Spleen (tissue), 11 donors: Measurements from ENCODE around the gene VCL. TPM values are rescaled to one million over a fixed set of nuclear protein-coding genes. Genes with fewer than 3 reads are reported as not detected.

Source experiments
- DNase-seq: peaks from one replicate; pipeline ENCODE4 v3.0.0-alpha.2; 2020
- H3K27ac ChIP-seq, 8 donors: fragments of 200-600 bp; sonication (generic) in 7 of 8; 1 replicate in 4 of 8; 2 replicates in 4 of 8; pipeline versions ENCODE4 v1.5.0 to v1.8.0; 2016 to 2021; ENCODE audit warnings: inconsistent platforms in 4 of 8, mild to moderate bottlenecking in 4 of 8, moderate library complexity in 1 of 8
- H3K27me3 ChIP-seq, 7 donors: fragments of 200-600 bp; sonication (generic) in 6 of 7; replicated peaks in 1 of 7; 1 replicate in 4 of 7; 2 replicates in 3 of 7; pipeline versions ENCODE4 v1.5.0 to v1.8.0; 2016 to 2021; ENCODE audit warnings: inconsistent platforms in 3 of 7, mild to moderate bottlenecking in 1 of 7
- H3K36me3 ChIP-seq, 6 donors: fragments of 200-600 bp; sonication (generic) in 5 of 6; 1 replicate in 4 of 6; 2 replicates in 2 of 6; pipeline versions ENCODE4 v1.5.0 to v1.8.0; 2016 to 2021; ENCODE audit warnings: inconsistent platforms in 2 of 6
- H3K4me1 ChIP-seq, 6 donors: fragments of 200-600 bp; sonication (generic) in 5 of 6; 1 replicate in 3 of 6; 2 replicates in 3 of 6; pipeline versions ENCODE4 v1.5.0 to v1.8.0; 2016 to 2021; ENCODE audit warnings: inconsistent platforms in 3 of 6
- H3K4me3 ChIP-seq, 8 donors: fragments of 200-600 bp; sonication (generic) in 7 of 8; 1 replicate in 4 of 8; 2 replicates in 4 of 8; pipeline versions ENCODE4 v1.5.0 to v1.8.0; 2016 to 2021; ENCODE audit warnings: inconsistent platforms in 4 of 8, mild to moderate bottlenecking in 4 of 8, moderate library complexity in 2 of 8
- H3K9me3 ChIP-seq, 8 donors: fragments of 200-600 bp; sonication (generic) in 7 of 8; 1 replicate in 4 of 8; 2 replicates in 4 of 8; pipeline versions ENCODE4 v1.5.0 to v1.8.0; 2016 to 2021; ENCODE audit warnings: inconsistent platforms in 4 of 8
- POLR2A ChIP-seq, 3 donors: fragments of 450-650 bp; IDR thresholded peaks; one replicate each; pipeline ENCODE4 v1.5.1; 2017; ENCODE audit warnings: antibody characterized with exemption in 3 of 3, mild to moderate bottlenecking in 1 of 3
- POLR2AphosphoS5 ChIP-seq, 3 donors: sonication (generic); formaldehyde crosslinking; IDR thresholded peaks; one replicate each; pipeline ENCODE4 v1.5.1; 2017; ENCODE audit warnings: antibody characterized with exemption in 3 of 3
- WGBS, 5 donors: extraction: QIAGEN DNeasy Blood & Tissue Kit in 3 of 5; methylation state at CpG; one replicate each; pipeline versions ENCODE4 v1.1.5 to v1.1.7; 2013 to 2018; 5-methylcytosine and 5-hydroxymethylcytosine counted together
- intact Hi-C: fragments of 100-400 bp; cut with DNase I; formaldehyde crosslinking; loops from one replicate; pipeline ENCODE4 v1.15.0; 2023; ENCODE audit warnings: low total_unique reads
- polyA plus RNA-seq, 3 donors: library from polyadenylated mRNA; stranded (reverse); fragments of 200-250 nt; gene quantifications; one replicate each; pipeline ENCODE4 v1.2.1, GENCODE V29; 2013
- total RNA-seq, 7 donors: library from RNA; depleted of rRNA in 3 of 7; stranded (reverse); fragments of >200 nt in 3 of 7; fragmentation: NEBNext Ultra II Directional in 4 of 7; extraction: Animal tissue kit (Norgen Biotek cat#: 25700) in 4 of 7; gene quantifications; one replicate each; pipeline versions ENCODE4 v1.1.0 to v1.2.1, GENCODE V29; 2016 to 2021
- TF ChIP-seq, protein P1 (sequence below), 11 experiments: fragments of 200-600 bp in 7 of 11; fragments of 450-650 bp in 4 of 11; sonication (generic) in 4 of 11; IDR thresholded peaks in 8 of 11; conservative IDR thresholded peaks in 3 of 11; 1 replicate in 7 of 11; 2 replicates in 4 of 11; pipeline versions ENCODE4 v1.4.0 to v1.8.0; 2016 to 2021; ENCODE audit warnings: antibody characterized with exemption in 11 of 11, inconsistent platforms in 4 of 11, mild to moderate bottlenecking in 1 of 11
- donor health status: healthy with polysubstance abuse.
- donor health status: DM: no; HTN: no; CAD: no; lungs with moderate emphysema.
- donor health status: DM: no; HTN: no; CAD: no.
- donor health status: Bipolar disorder and iron deficiency.
- donor health status: healthy.
- donor health status: DM: no; HTN: no; CAD: no.
- donor health status: DM: yes; HTN: yes; CAD: no.

VCL gene
- total and polyA plus RNA-seq, 10 donors: 8.8 to 214 (median 77.6) TPM

DNA sequence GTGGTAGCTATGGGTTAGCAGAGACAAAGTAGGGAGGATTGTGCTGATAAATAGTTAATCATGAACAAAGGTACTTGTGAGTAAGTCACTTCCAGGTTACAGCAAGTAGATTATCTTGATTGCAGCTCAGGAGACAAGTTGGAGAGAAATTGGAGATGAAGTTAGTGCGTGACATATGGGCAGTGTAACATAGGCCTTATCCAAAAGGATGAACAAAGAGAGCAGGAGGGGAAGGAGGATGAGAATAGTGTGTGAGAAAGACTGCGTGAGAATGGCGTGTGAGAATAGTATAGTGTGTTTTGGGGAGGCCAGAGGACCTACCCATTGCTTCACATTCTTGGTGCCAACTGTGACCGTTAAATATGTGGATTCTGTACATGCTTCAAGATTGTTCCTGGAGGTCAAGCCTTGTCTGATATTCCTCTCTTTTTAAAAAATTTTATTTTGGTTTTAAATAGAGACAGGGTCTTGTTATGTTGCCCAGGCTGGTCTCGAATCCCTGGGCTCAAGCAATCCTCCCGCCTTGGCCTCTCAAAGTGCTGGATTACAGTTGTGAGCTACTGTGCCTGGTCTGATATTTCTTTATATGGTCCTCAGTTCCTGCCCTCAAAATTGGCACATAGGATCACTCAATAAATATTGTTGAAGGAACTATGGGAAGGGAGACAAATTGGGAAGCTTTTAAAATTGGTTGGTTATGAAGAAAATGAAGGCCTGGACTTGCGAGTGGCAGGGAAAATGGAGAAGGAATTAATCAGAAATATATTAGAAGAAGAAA is 3.2 kb downstream of the VCL start:
- Histone ChIP-seq H3K36me3 (peaks cover 0 to 12% (median 0%) of the 10 kb centered on the region in 6 donors), H3K27me3 (no peaks in the 10 kb centered on the region), H3K9me3 (no peaks in the 10 kb centered on the region), H3K4me3 (peak overlapping the region in 4 of 8 donors; percentile 82 to 94 (median 92)), H3K27ac (peak overlapping the region in 1 of 8 donors; percentile 3), H3K4me1 (peaks cover 11 to 78% (median 41%) of the 10 kb centered on the region in 6 donors)
- intact Hi-C loops: no loop called here
- TF ChIP-seq POLR2A (IDR thresholded peaks at IDR 0.05) (no peak), POLR2AphosphoS5 (IDR thresholded peaks at IDR 0.05) (no peak)
- TF ChIP-seq, protein P1, sequence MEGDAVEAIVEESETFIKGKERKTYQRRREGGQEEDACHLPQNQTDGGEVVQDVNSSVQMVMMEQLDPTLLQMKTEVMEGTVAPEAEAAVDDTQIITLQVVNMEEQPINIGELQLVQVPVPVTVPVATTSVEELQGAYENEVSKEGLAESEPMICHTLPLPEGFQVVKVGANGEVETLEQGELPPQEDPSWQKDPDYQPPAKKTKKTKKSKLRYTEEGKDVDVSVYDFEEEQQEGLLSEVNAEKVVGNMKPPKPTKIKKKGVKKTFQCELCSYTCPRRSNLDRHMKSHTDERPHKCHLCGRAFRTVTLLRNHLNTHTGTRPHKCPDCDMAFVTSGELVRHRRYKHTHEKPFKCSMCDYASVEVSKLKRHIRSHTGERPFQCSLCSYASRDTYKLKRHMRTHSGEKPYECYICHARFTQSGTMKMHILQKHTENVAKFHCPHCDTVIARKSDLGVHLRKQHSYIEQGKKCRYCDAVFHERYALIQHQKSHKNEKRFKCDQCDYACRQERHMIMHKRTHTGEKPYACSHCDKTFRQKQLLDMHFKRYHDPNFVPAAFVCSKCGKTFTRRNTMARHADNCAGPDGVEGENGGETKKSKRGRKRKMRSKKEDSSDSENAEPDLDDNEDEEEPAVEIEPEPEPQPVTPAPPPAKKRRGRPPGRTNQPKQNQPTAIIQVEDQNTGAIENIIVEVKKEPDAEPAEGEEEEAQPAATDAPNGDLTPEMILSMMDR (IDR thresholded peaks at IDR 0.05 in 8 of 11, conservative IDR thresholded peaks at IDR 0.05 in 3 of 11): no peak
- WGBS, 5 donors: 87 to 92% (median 92%) methylated on average over 7 of the region's 7 CpGs
- DNase-seq: no peak

DNA sequence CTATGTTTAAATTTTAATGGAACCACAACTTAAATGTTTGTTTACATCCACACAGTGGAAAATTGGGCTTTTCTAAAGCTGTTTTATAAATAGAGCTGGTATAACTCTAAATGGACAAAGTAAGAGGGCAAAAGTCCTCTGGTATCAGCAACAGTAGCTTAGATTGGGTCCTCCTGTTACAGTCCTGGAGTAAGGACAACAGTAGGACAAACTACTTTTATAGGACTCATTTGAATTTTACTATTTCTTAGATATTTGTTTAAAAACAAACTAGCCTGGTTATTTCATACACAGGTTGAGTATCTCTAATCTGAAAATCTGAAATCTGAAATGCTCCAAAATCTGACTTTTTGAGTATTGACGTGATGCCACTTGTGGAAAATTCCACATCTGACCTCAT is 8.4 kb downstream of the VCL start:
- intact Hi-C loops: no loop called here
- WGBS, 5 donors: 87 to 96% (median 90%) methylated on average over 1 of the region's 1 CpG
- no peak for DNase-seq
- Histone ChIP-seq H3K27ac (no peak overlapping the region), H3K36me3 (peaks cover 0 to 23% (median 0%) of the 10 kb centered on the region in 6 donors), H3K9me3 (no peaks in the 10 kb centered on the region), H3K4me3 (no peak overlapping the region), H3K4me1 (peaks cover 14 to 90% (median 45%) of the 10 kb centered on the region in 6 donors), H3K27me3 (no peaks in the 10 kb centered on the region)
- TF ChIP-seq POLR2A (IDR thresholded peaks at IDR 0.05) (no peak), POLR2AphosphoS5 (IDR thresholded peaks at IDR 0.05) (no peak)
- TF ChIP-seq, protein P1 (IDR thresholded peaks at IDR 0.05 in 8 of 11, conservative IDR thresholded peaks at IDR 0.05 in 3 of 11): no peak

DNA sequence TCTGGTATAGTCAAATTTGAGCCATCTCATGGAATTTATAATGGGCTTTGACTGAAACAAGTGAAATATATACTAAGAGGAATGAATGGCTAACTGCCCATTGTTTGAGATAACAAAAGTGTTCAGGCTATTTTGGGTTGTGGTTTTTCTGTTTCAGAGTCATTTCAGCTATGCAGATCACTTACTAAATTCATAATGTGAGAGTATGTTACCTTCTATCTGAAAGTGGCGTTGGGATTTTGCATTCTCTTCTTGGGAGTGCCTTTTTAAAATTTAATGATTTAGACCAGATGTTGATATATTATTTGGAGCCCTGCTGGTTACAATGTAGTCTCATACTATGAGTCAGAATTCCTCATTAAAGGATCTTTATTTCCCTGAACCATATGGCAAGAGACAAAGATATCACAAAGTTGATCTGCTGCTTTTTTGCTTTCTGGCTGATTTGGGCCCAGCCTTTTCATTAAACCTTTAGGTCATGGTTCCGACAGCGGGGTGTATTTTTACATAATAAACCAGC is 10.4 kb downstream of the VCL start:
- Histone ChIP-seq H3K4me3 (no peak overlapping the region), H3K4me1 (peaks cover 14 to 90% (median 56%) of the 10 kb centered on the region in 6 donors), H3K27me3 (no peaks in the 10 kb centered on the region), H3K27ac (peak overlapping the region in 1 of 8 donors; percentile 37), H3K36me3 (peaks cover 0 to 22% (median 0%) of the 10 kb centered on the region in 6 donors), H3K9me3 (no peaks in the 10 kb centered on the region)
- no peak for DNase-seq
- intact Hi-C loops: no loop called here
- TF ChIP-seq, protein P1 (IDR thresholded peaks at IDR 0.05 in 8 of 11, conservative IDR thresholded peaks at IDR 0.05 in 3 of 11): no peak
- no peak for TF ChIP-seq POLR2A (IDR thresholded peaks at IDR 0.05)
- TF ChIP-seq POLR2AphosphoS5 (IDR thresholded peaks at IDR 0.05): no peak
- WGBS, 5 donors: 65 to 80% (median 76%) methylated on average over 3 of the region's 3 CpGs

DNA sequence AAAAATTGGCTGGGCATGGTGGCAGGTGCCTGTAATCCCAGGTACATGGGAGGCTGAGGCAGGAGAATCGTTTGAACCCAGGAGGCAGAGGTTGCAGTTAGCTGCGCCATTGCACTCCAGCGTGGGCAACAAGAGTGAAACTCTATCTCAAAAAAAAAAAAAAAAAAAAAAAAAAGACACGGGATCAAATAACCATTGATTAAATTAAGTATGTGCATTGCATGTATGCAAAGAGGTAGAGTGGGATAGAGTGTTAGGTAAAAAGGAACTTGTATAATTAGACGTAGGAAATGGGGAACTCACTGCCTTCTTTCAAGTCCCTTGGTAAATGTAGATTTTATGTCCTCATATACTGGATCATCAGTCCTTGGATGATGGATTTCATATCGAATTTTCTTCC is 13.1 kb downstream of the VCL start:
- H3K27me3 ChIP-seq: no peaks in the 10 kb centered on the region
- intact Hi-C loops: no loop called here
- WGBS, 5 donors: 65 to 84% (median 71%) methylated on average over 6 of the region's 6 CpGs
- H3K4me1 ChIP-seq: peaks cover 14 to 99% (median 67%) of the 10 kb centered on the region in 6 donors
- H3K36me3 ChIP-seq: peaks cover 0 to 16% (median 0%) of the 10 kb centered on the region in 6 donors
- peak overlapping the region in 4 of 8 donors; percentile 22 to 53 (median 46) for H3K27ac ChIP-seq
- H3K9me3 ChIP-seq: no peaks in the 10 kb centered on the region
- TF ChIP-seq POLR2A (IDR thresholded peaks at IDR 0.05) (no peak), POLR2AphosphoS5 (IDR thresholded peaks at IDR 0.05) (no peak)
- TF ChIP-seq, protein P1 (IDR thresholded peaks at IDR 0.05 in 8 of 11, conservative IDR thresholded peaks at IDR 0.05 in 3 of 11): no peak
- H3K4me3 ChIP-seq: no peak overlapping the region
- DNase-seq: no peak
